Measurements from ENCODE around the gene GTF3C2. TPM values are rescaled to one million over a fixed set of nuclear protein-coding genes. Genes with fewer than 3 reads are reported as not detected.

GTF3C2 gene
- total RNA-seq, 2 experiments from 2014 or later, result 60.3 to 70.2 TPM

- peak overlapping the region; percentile 89 for H3K4me3 Mint-ChIP-seq
- H3K27me3 Mint-ChIP-seq, result no peaks in the 10 kb centered on the region
- intact Hi-C loops (cut with DNase I, micrococcal nuclease), result no loop called here
- H3K9me3 Mint-ChIP-seq (ENCODE audit: low read depth), result no peaks in the 10 kb centered on the region
- ChIA-PET CTCF (interaction anchor here (0.6 to 2.1 kb wide), 8 partner anchors 8 to 76 kb away, joined by 3 to 18 read pairs (median 4); partner anchors contain the start of genes EIF2B4, NRBP1, PPM1G and SNX17), POLR2A (no interaction called here)
- DNase-seq (no peak), ATAC-seq (no peak)
- peaks cover 29% of the 10 kb centered on the region for H3K4me1 Mint-ChIP-seq
- H3K27ac Mint-ChIP-seq, result peak overlapping the region; percentile 93
- peaks cover 70% of the 10 kb centered on the region for H3K36me3 Mint-ChIP-seq (ENCODE audit: low read depth)
These were observed 22.8 kb upstream of the GTF3C2 start for GRCh38 chr2:27379383-27379835.

- Mint-ChIP-seq H3K27me3 (no peaks in the 10 kb centered on the region), H3K9me3 (ENCODE audit: low read depth) (no peaks in the 10 kb centered on the region), H3K36me3 (ENCODE audit: low read depth) (peaks cover 69% of the 10 kb centered on the region), H3K4me1 (peaks cover 26% of the 10 kb centered on the region), H3K27ac (peak overlapping the region; percentile 93), H3K4me3 (peak overlapping the region; percentile 89)
- DNase-seq (no peak), ATAC-seq (no peak)
- ChIA-PET CTCF (interaction anchor here (0.8 to 2.1 kb wide), 7 partner anchors 8 to 75 kb away, joined by 3 to 18 read pairs (median 4); partner anchors contain the start of genes EIF2B4, NRBP1, PPM1G and SNX17), POLR2A (no interaction called here)
- intact Hi-C loops (cut with DNase I, micrococcal nuclease), result no loop called here
These were observed 22.3 kb upstream of the GTF3C2 start for GRCh38 chr2:27378809-27379290.

- POLR2A ChIA-PET, result no interaction called here
- Mint-ChIP-seq H3K27ac (no peak overlapping the region), H3K27me3 (no peaks in the 10 kb centered on the region), H3K4me3 (peak overlapping the region; percentile 89), H3K36me3 (ENCODE audit: low read depth) (peaks cover 69% of the 10 kb centered on the region), H3K9me3 (ENCODE audit: low read depth) (no peaks in the 10 kb centered on the region), H3K4me1 (peaks cover 25% of the 10 kb centered on the region)
- CTCF ChIA-PET, result interaction anchor here (0.6 to 0.8 kb wide), 2 partner anchors 10 to 20 kb away, joined by 3 read pairs; no protein-coding TSS in a partner anchor
- ATAC-seq, result no peak
- intact Hi-C loops (cut with DNase I, micrococcal nuclease), result no loop called here
- DNase-seq, result peak; percentile 40
These were observed 21.7 kb upstream of the GTF3C2 start for GRCh38 chr2:27378096-27378808.

- no peaks in the 10 kb centered on the region for H3K9me3 Mint-ChIP-seq (ENCODE audit: low read depth)
- no peak overlapping the region for H3K27ac Mint-ChIP-seq
- DNase-seq, result no peak
- H3K4me1 Mint-ChIP-seq, result peaks cover 29% of the 10 kb centered on the region
- ChIA-PET CTCF (interaction anchor here (0.6 kb wide), 3 partner anchors 9 to 1189 kb away, joined by 3 read pairs; no protein-coding TSS in a partner anchor), POLR2A (no interaction called here)
- intact Hi-C loops (cut with DNase I, micrococcal nuclease), result no loop called here
- H3K4me3 Mint-ChIP-seq, result no peak overlapping the region
- H3K27me3 Mint-ChIP-seq, result no peaks in the 10 kb centered on the region
- H3K36me3 Mint-ChIP-seq (ENCODE audit: low read depth), result peaks cover 74% of the 10 kb centered on the region
- no peak for ATAC-seq
These were observed 21.1 kb upstream of the GTF3C2 start for GRCh38 chr2:27377618-27378095.

GRCh38 chr2:27376866-27377617, 20.5 kb upstream of the GTF3C2 start:
- ChIA-PET CTCF (interaction anchor here (0.6 kb wide), 2 partner anchors 435 to 1188 kb away, joined by 3 read pairs; no protein-coding TSS in a partner anchor), POLR2A (no interaction called here)
- intact Hi-C loops (cut with DNase I, micrococcal nuclease), result no loop called here
- no peak overlapping the region for H3K27ac Mint-ChIP-seq
- no peak overlapping the region for H3K4me3 Mint-ChIP-seq
- no peaks in the 10 kb centered on the region for H3K27me3 Mint-ChIP-seq
- no peaks in the 10 kb centered on the region for H3K9me3 Mint-ChIP-seq (ENCODE audit: low read depth)
- DNase-seq (no peak), ATAC-seq (no peak)
- H3K4me1 Mint-ChIP-seq, result peaks cover 34% of the 10 kb centered on the region
- peaks cover 73% of the 10 kb centered on the region for H3K36me3 Mint-ChIP-seq (ENCODE audit: low read depth)

- DNase-seq (no peak), ATAC-seq (no peak)
- no peaks in the 10 kb centered on the region for H3K9me3 Mint-ChIP-seq (ENCODE audit: low read depth)
- no peak overlapping the region for H3K27ac Mint-ChIP-seq
- peaks cover 70% of the 10 kb centered on the region for H3K36me3 Mint-ChIP-seq (ENCODE audit: low read depth)
- H3K4me1 Mint-ChIP-seq, result peaks cover 34% of the 10 kb centered on the region
- intact Hi-C loops (cut with DNase I, micrococcal nuclease), result no loop called here
- ChIA-PET CTCF (interaction anchor here (0.6 to 0.7 kb wide), 2 partner anchors 9 to 1031 kb away, joined by 3 to 4 read pairs; no protein-coding TSS in a partner anchor), POLR2A (no interaction called here)
- H3K4me3 Mint-ChIP-seq, result no peak overlapping the region
- no peaks in the 10 kb centered on the region for H3K27me3 Mint-ChIP-seq
These were observed 19.7 kb upstream of the GTF3C2 start for GRCh38 chr2:27376151-27376865.

- Mint-ChIP-seq H3K9me3 (ENCODE audit: low read depth) (no peaks in the 10 kb centered on the region), H3K27me3 (no peaks in the 10 kb centered on the region), H3K4me3 (no peak overlapping the region), H3K27ac (no peak overlapping the region), H3K4me1 (peaks cover 28% of the 10 kb centered on the region), H3K36me3 (ENCODE audit: low read depth) (peaks cover 65% of the 10 kb centered on the region)
- intact Hi-C loops (cut with DNase I, micrococcal nuclease), result no loop called here
- no peak for DNase-seq
- ChIA-PET CTCF (interaction anchor here (0.6 to 0.7 kb wide), 2 partner anchors 8 to 1030 kb away, joined by 3 to 4 read pairs; no protein-coding TSS in a partner anchor), POLR2A (no interaction called here)
- ATAC-seq, result no peak
These were observed 19.0 kb upstream of the GTF3C2 start for GRCh38 chr2:27375513-27376099.

GRCh38 chr2:27373567-27373966, 17.0 kb upstream of the GTF3C2 start:
- no peaks in the 10 kb centered on the region for H3K9me3 Mint-ChIP-seq (ENCODE audit: low read depth)
- ChIA-PET CTCF (no interaction called here), POLR2A (no interaction called here)
- H3K4me1 Mint-ChIP-seq, result peaks cover 25% of the 10 kb centered on the region
- DNase-seq (no peak), ATAC-seq (no peak)
- intact Hi-C loops (cut with DNase I, micrococcal nuclease), result loop anchor here in 1 of 2 experiments (5.0 kb wide), 1 partner anchor 519 kb away; the partner anchor contains the start of genes BABAM2 and RBKS
- no peak overlapping the region for H3K4me3 Mint-ChIP-seq
- peak overlapping the region; percentile 17 for H3K27ac Mint-ChIP-seq
- no peaks in the 10 kb centered on the region for H3K27me3 Mint-ChIP-seq
- H3K36me3 Mint-ChIP-seq (ENCODE audit: low read depth), result peaks cover 53% of the 10 kb centered on the region

GRCh38 chr2:27372937-27373336, 16.4 kb upstream of the GTF3C2 start:
- CTCF ChIA-PET, result interaction anchor here (0.8 kb wide), 1 partner anchor 12 kb away, joined by 4 read pairs; no protein-coding TSS in a partner anchor
- H3K36me3 Mint-ChIP-seq (ENCODE audit: low read depth), result peaks cover 55% of the 10 kb centered on the region

GRCh38 chr2:27370816-27371620, 14.5 kb upstream of the GTF3C2 start:
- H3K36me3 Mint-ChIP-seq (ENCODE audit: low read depth), result peaks cover 53% of the 10 kb centered on the region
- H3K9me3 Mint-ChIP-seq (ENCODE audit: low read depth), result no peaks in the 10 kb centered on the region

More at GRCh38 chr2:27372937-27373336, 16.4 kb upstream of the GTF3C2 start:
- peak overlapping the region; percentile 90 for H3K4me3 Mint-ChIP-seq
- no peak for ATAC-seq
- H3K9me3 Mint-ChIP-seq (ENCODE audit: low read depth), result no peaks in the 10 kb centered on the region
- no peaks in the 10 kb centered on the region for H3K27me3 Mint-ChIP-seq
- no peak for DNase-seq
- POLR2A ChIA-PET, result no interaction called here
- peaks cover 26% of the 10 kb centered on the region for H3K4me1 Mint-ChIP-seq
- intact Hi-C loops (cut with DNase I, micrococcal nuclease), result loop anchor here in 1 of 2 experiments (5.0 kb wide), 1 partner anchor 519 kb away; the partner anchor contains the start of genes BABAM2 and RBKS
- peak overlapping the region; percentile 60 for H3K27ac Mint-ChIP-seq

More at GRCh38 chr2:27370816-27371620, 14.5 kb upstream of the GTF3C2 start:
- DNase-seq (peak; percentile 52), ATAC-seq (peak; percentile 7)
- H3K27me3 Mint-ChIP-seq, result no peaks in the 10 kb centered on the region
- H3K27ac Mint-ChIP-seq, result peak overlapping the region; percentile 95
- peak overlapping the region; percentile 90 for H3K4me3 Mint-ChIP-seq
- intact Hi-C loops (cut with DNase I, micrococcal nuclease), result loop anchor here (1.0 to 5.0 kb wide), 18 partner anchors 9 to 521 kb away; partner anchors contain the start of genes GTF3C2 (in 2 of the 2), IFT172 (in 2 of the 2), MPV17 (in 2 of the 2) and NRBP1 (in 2 of the 2)
- H3K4me1 Mint-ChIP-seq, result peaks cover 39% of the 10 kb centered on the region
- POLR2A ChIA-PET, result interaction anchor here (0.7 to 1.7 kb wide), 2 partner anchors 14 to 39 kb away, joined by 3 to 5 read pairs; partner anchors contain the start of genes GTF3C2 and PPM1G
- CTCF ChIA-PET, result interaction anchor here (0.5 to 2.9 kb wide), 5 partner anchors 9 to 312 kb away, joined by 3 to 18 read pairs (median 4); partner anchors contain the start of genes GTF3C2 and ZNF513
